H1 (cell line): Measurements from ENCODE around the gene TGOLN2. TPM values are rescaled to one million over a fixed set of nuclear protein-coding genes. Genes with fewer than 3 reads are reported as not detected.

ENCODE experiments used
- RAD21 ChIP-seq, 2 experiments: IDR thresholded peaks in 1 of 2; conservative IDR thresholded peaks in 1 of 2; 2 replicates each; pipeline ENCODE4 v1.6.1; 2011; ENCODE audit warnings: low read depth in 2 of 2, low read length in 2 of 2, improper control_type of control experiment in 1 of 2, inconsistent platforms in 1 of 2, mild to moderate bottlenecking in 1 of 2, moderate library complexity in 1 of 2
- polyA plus RNA-seq, 7 experiments: library from polyadenylated mRNA; depleted of rRNA in 3 of 7; stranded (reverse) in 5 of 7; unstranded in 2 of 7; fragments of >200 nt in 5 of 7; fragments of 200-250 nt in 2 of 7; gene quantifications; 1 replicate in 5 of 7; 2 replicates in 1 of 7; 4 replicates in 1 of 7; pipeline versions ENCODE4 v1.2.1 to v1.2.3, GENCODE V29; 2011 to 2013; ENCODE audit warnings: missing spikeins in 2 of 7, mixed read lengths in 2 of 7
- total RNA-seq: library from RNA; stranded (reverse); fragmentation: NEBNext Ultra II Directional; extraction: Animal tissue kit (Norgen Biotek cat#: 25700); gene quantifications from 2 replicates; pipeline ENCODE4 v1.2.1, GENCODE V29; 2021

TGOLN2 gene
- total and polyA plus RNA-seq, 2 of the 8 experiments (the other 6 are each of a cell fraction or from before 2014, with no cell fraction given): 33.9 to 38.9 TPM

DNA sequence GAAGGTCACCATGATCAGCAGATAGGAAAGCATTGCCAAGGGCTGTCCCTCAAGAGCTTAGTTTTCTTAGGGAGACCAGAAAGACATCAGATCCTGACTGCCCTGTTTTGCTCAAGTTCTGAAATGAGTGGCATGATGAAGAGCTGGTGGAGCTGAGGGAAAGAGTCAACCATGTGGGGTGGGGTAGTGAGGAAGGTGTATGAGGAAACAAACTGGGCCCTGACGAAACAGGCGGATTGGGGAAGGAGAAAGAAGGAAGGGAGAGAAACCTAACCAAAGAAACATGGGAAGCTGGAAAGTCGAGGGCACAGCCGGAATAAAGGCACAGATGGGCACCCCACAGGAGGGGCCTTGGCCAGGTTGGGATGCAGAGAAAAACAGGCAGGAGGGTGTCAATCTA is 8.0 kb downstream of the TGOLN2 start (continued):
- TF ChIP-seq RAD21 (IDR thresholded peaks at IDR 0.05 in 1 of 2, conservative IDR thresholded peaks at IDR 0.05 in 1 of 2; ENCODE audit: low read depth in 2 of 2, low read length in 2 of 2): no peak
